Heart left ventricle (tissue), 16 donors: ENCODE measurements around the gene SULT2B1. TPM values are rescaled to one million over a fixed set of nuclear protein-coding genes. Genes with fewer than 3 reads are reported as not detected.

Experiments
- ATAC-seq, 4 donors: fragments of 200-7000 bp; cut with Tn5 transposase; one replicate each; pipeline ENCODE4 v1.9.1; 2020 to 2022; ENCODE audit warnings: moderate library complexity in 4 of 4, mild to moderate bottlenecking in 3 of 4, moderate number of reproducible peaks in 1 of 4
- DNase-seq, 5 donors: peaks; one replicate each; pipeline ENCODE4 v3.0.0-alpha.2; 2020
- H3K27ac ChIP-seq, 12 donors: fragments of 200-600 bp; sonication (generic) in 4 of 12; one replicate each; pipeline versions ENCODE4 v1.5.0 to v1.8.0; 2016 to 2022; ENCODE audit warnings: mild to moderate bottlenecking in 2 of 12
- H3K27me3 ChIP-seq, 9 donors: fragments of 200-600 bp; sonication (generic) in 2 of 9; one replicate each; pipeline versions ENCODE4 v1.5.1 to v1.8.0; 2016 to 2022; ENCODE audit warnings: mild to moderate bottlenecking in 3 of 9
- H3K36me3 ChIP-seq, 9 donors: fragments of 200-600 bp; sonication (generic) in 2 of 9; one replicate each; pipeline versions ENCODE4 v1.5.0 to v1.8.0; 2018 to 2022; ENCODE audit warnings: mild to moderate bottlenecking in 2 of 9
- H3K4me1 ChIP-seq, 12 donors: fragments of 200-600 bp; sonication (generic) in 4 of 12; one replicate each; pipeline versions ENCODE4 v1.5.0 to v1.8.0; 2016 to 2022; ENCODE audit warnings: mild to moderate bottlenecking in 3 of 12
- H3K4me3 ChIP-seq, 12 donors: fragments of 200-600 bp; sonication (generic) in 4 of 12; one replicate each; pipeline versions ENCODE4 v1.5.0 to v1.8.0; 2017 to 2022; ENCODE audit warnings: mild to moderate bottlenecking in 9 of 12, moderate library complexity in 4 of 12
- H3K9me3 ChIP-seq, 12 donors: fragments of 200-600 bp; sonication (generic) in 4 of 12; one replicate each; pipeline versions ENCODE4 v1.5.0 to v1.8.0; 2016 to 2022; ENCODE audit warnings: mild to moderate bottlenecking in 1 of 12
- POLR2A ChIP-seq, 2 donors: fragments of 450-650 bp; IDR thresholded peaks; one replicate each; pipeline ENCODE4 v1.6.1; 2017; ENCODE audit warnings: antibody characterized with exemption in 2 of 2, mild to moderate bottlenecking in 2 of 2, moderate library complexity in 2 of 2
- WGBS, 4 donors: extraction: QIAGEN DNeasy Blood & Tissue Kit in 2 of 4; methylation state at CpG; one replicate each; pipeline versions ENCODE4 v1.1.5 to v1.1.7; 2013 to 2018; 5-methylcytosine and 5-hydroxymethylcytosine counted together
- intact Hi-C, 10 donors: fragments of 100-400 bp; cut with DNase I; formaldehyde crosslinking; loops; one replicate each; pipeline versions ENCODE4 v1.11.1 to v1.14.2; 2022
- polyA plus RNA-seq, 2 donors: library from polyadenylated mRNA; stranded (reverse); fragments of 200-250 nt; gene quantifications; one replicate each; pipeline ENCODE4 v1.2.3, GENCODE V29; 2013
- total RNA-seq, 9 donors: library from RNA; depleted of rRNA in 2 of 9; stranded (reverse); fragments of >200 nt in 2 of 9; fragmentation: NEBNext Ultra II Directional in 3 of 9; extraction: Animal tissue kit (Norgen Biotek cat#: 25700) in 3 of 9; gene quantifications; one replicate each; pipeline versions ENCODE4 v1.1.0 to v1.2.4, GENCODE V29; 2016 to 2023
- TF ChIP-seq, protein P1 (sequence below), 12 donors: fragments of 200-600 bp; sonication (generic) in 4 of 12; IDR thresholded peaks; one replicate each; pipeline versions ENCODE4 v1.5.0 to v1.8.0; 2018 to 2022; ENCODE audit warnings: antibody characterized with exemption in 12 of 12, mild to moderate bottlenecking in 5 of 12
- donor health status: ischemic (EF 13 %, LVEDD 7.1; RV severe dilation, severe dysfunction).
- donor health status: healthy with polysubstance abuse.
- donor health status: DM: no; HTN: yes; CAD: no.
- donor health status: DM: no; HTN: no; CAD: no.
- donor health status: ischemic (EF 25% LVEDD 6.9; RV normal size, moderate dysfunction).
- donor health status: ischemic (EF 25% LVEDD 5.7; RV mildly dilated, moderate dysfunction).
- donor health status: healthy.
- donor health status: DM: yes; HTN: yes; CAD: no.
- donor health status: ischemic (EF 35%, LVEDD 5.7; RV mildly dilated, moderate dysfunction).
- donor health status: nonischemic (EF 11% LVEDD 7.7; RV severe dilation, severe dysfunction).
- donor health status: DM: yes; HTN: yes; CAD: no.
- donor health status: PGD.
- donor health status: ischemic (EF 29% LVEDD 5.4; RV normal size, mild dysfunction).
- donor health status: nonischemic (EF 23%, LVEDD 6.1; RV moderate dilation, normal function).

The SULT2B1 gene
- total and polyA plus RNA-seq, 11 donors: 0.19 to 0.45 TPM; not detected in 9

GRCh38 chr19:48556163-48556562 is 4.2 kb downstream of the SULT2B1 start:
- H3K36me3 ChIP-seq: no peaks in the 10 kb centered on the region
- WGBS, 4 donors: 59 to 65% (median 61%) methylated on average over 11 of the region's 11 CpGs
- H3K27me3 ChIP-seq: peaks cover 0 to 29% (median 6%) of the 10 kb centered on the region in 9 donors
- intact Hi-C loops: no loop called here
- TF ChIP-seq, protein P1, sequence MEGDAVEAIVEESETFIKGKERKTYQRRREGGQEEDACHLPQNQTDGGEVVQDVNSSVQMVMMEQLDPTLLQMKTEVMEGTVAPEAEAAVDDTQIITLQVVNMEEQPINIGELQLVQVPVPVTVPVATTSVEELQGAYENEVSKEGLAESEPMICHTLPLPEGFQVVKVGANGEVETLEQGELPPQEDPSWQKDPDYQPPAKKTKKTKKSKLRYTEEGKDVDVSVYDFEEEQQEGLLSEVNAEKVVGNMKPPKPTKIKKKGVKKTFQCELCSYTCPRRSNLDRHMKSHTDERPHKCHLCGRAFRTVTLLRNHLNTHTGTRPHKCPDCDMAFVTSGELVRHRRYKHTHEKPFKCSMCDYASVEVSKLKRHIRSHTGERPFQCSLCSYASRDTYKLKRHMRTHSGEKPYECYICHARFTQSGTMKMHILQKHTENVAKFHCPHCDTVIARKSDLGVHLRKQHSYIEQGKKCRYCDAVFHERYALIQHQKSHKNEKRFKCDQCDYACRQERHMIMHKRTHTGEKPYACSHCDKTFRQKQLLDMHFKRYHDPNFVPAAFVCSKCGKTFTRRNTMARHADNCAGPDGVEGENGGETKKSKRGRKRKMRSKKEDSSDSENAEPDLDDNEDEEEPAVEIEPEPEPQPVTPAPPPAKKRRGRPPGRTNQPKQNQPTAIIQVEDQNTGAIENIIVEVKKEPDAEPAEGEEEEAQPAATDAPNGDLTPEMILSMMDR (IDR thresholded peaks at IDR 0.05): no peak
- TF ChIP-seq POLR2A (IDR thresholded peaks at IDR 0.05): no peak
- DNase-seq: no peak
- H3K4me1 ChIP-seq: peaks cover 0 to 7% (median 0%) of the 10 kb centered on the region in 12 donors
- no peak for ATAC-seq
- no peak overlapping the region for H3K4me3 ChIP-seq
- no peak overlapping the region for H3K27ac ChIP-seq
- H3K9me3 ChIP-seq: no peaks in the 10 kb centered on the region

DNA sequence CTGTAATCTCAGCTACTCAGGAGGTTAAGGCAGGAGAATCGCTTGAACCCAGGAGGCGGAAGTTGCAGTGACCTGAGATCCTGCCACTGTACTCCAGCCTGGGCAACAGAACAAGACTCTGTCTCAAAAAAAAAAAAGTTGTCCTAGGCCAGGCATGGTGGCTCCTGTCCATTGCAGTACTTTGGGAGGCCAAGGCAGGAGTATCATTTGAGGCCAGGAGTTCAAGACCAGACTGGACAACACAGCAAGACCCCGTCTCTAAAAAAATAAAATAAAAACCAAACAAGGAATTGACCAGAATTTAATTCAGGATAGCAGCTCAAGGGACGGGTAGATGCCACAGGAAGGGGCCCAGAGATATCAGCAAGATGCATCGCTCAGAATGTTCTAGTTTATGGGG is 4.9 kb downstream of the SULT2B1 start:
- no peak for ATAC-seq
- Histone ChIP-seq H3K9me3 (no peaks in the 10 kb centered on the region), H3K27me3 (peaks cover 0 to 29% (median 6%) of the 10 kb centered on the region in 9 donors), H3K4me3 (no peak overlapping the region), H3K4me1 (peaks cover 0 to 7% (median 0%) of the 10 kb centered on the region in 12 donors), H3K36me3 (no peaks in the 10 kb centered on the region), H3K27ac (no peak overlapping the region)
- no peak for DNase-seq
- intact Hi-C loops: no loop called here
- 88 to 94% (median 92%) methylated on average over 5 of the region's 5 CpGs for WGBS, 4 donors
- TF ChIP-seq, protein P1 (IDR thresholded peaks at IDR 0.05): no peak
- no peak for TF ChIP-seq POLR2A (IDR thresholded peaks at IDR 0.05)

GRCh38 chr19:48558018-48558684 is 6.2 kb downstream of the SULT2B1 start:
- peaks cover 0 to 7% (median 0%) of the 10 kb centered on the region in 12 donors for H3K4me1 ChIP-seq
- TF ChIP-seq POLR2A (IDR thresholded peaks at IDR 0.05): no peak
- TF ChIP-seq, protein P1 (IDR thresholded peaks at IDR 0.05): no peak
- peak in 1 of 5 donors; percentile 39 for DNase-seq
- no peaks in the 10 kb centered on the region for H3K9me3 ChIP-seq
- H3K36me3 ChIP-seq: no peaks in the 10 kb centered on the region
- H3K27me3 ChIP-seq: peaks cover 0 to 18% (median 6%) of the 10 kb centered on the region in 9 donors
- intact Hi-C loops: no loop called here
- WGBS, 4 donors: 14 to 28% (median 19%) methylated on average over 16 to 27 of the region's 27 CpGs
- peak in 2 of 4 donors; percentile 42 to 48 for ATAC-seq
- peak overlapping the region in 2 of 12 donors; percentile 19 to 25 for H3K4me3 ChIP-seq
- H3K27ac ChIP-seq: no peak overlapping the region

GRCh38 chr19:48560095-48560530 is 8.1 kb downstream of the SULT2B1 start:
- Histone ChIP-seq H3K27me3 (peaks cover 0 to 15% (median 6%) of the 10 kb centered on the region in 9 donors), H3K4me1 (peaks cover 0 to 6% (median 0%) of the 10 kb centered on the region in 12 donors), H3K27ac (no peak overlapping the region), H3K9me3 (no peaks in the 10 kb centered on the region), H3K36me3 (no peaks in the 10 kb centered on the region), H3K4me3 (no peak overlapping the region)
- ATAC-seq: no peak
- TF ChIP-seq, protein P1 (IDR thresholded peaks at IDR 0.05): no peak
- no peak for TF ChIP-seq POLR2A (IDR thresholded peaks at IDR 0.05)
- DNase-seq: no peak
- intact Hi-C loops: no loop called here
- 78 to 85% (median 80%) methylated on average over 6 of the region's 6 CpGs for WGBS, 4 donors
